Sigmoid colon (tissue), 7 donors: Measurements from ENCODE around the gene KCNIP1. TPM values are rescaled to one million over a fixed set of nuclear protein-coding genes. Genes with fewer than 3 reads are reported as not detected.
"Not testable (repeated sequence)": the region's sequence is repeated elsewhere in the genome, so short reads cannot be mapped to it uniquely, and the experiment has no call there.

Experiments
- DNase-seq: peaks from one replicate; pipeline ENCODE4 v3.0.0-alpha.2; 2019
- H3K27ac ChIP-seq, 4 donors: fragments of 200-600 bp; sonication (generic); one replicate each; pipeline ENCODE4 v1.5.1; 2016 to 2019; ENCODE audit warnings: mild to moderate bottlenecking in 1 of 4
- H3K27me3 ChIP-seq, 3 donors: fragments of 200-600 bp; sonication (generic); one replicate each; pipeline ENCODE4 v1.5.1; 2019; ENCODE audit warnings: mild to moderate bottlenecking in 1 of 3
- H3K36me3 ChIP-seq, 4 donors: fragments of 200-600 bp; sonication (generic); one replicate each; pipeline ENCODE4 v1.5.1; 2016 to 2019
- H3K4me1 ChIP-seq, 4 donors: fragments of 200-600 bp; sonication (generic); one replicate each; pipeline ENCODE4 v1.5.1; 2017 to 2019
- H3K4me3 ChIP-seq, 4 donors: fragments of 200-600 bp; sonication (generic); one replicate each; pipeline ENCODE4 v1.5.1; 2017 to 2019; ENCODE audit warnings: mild to moderate bottlenecking in 2 of 4, moderate library complexity in 1 of 4
- H3K9me3 ChIP-seq, 4 donors: fragments of 200-600 bp in 3 of 4; sonication (generic) in 3 of 4; one replicate each; pipeline versions ENCODE4 v1.5.1 to v1.6.1; 2013 to 2019
- EP300 ChIP-seq, 4 donors: sonication (generic); formaldehyde crosslinking; IDR thresholded peaks; one replicate each; pipeline ENCODE4 v1.6.1; 2017; ENCODE audit warnings: antibody characterized with exemption in 4 of 4
- POLR2A ChIP-seq, 2 donors: fragments of 450-650 bp; IDR thresholded peaks; one replicate each; pipeline ENCODE4 v1.6.1; 2016; ENCODE audit warnings: antibody characterized with exemption in 2 of 2, mild to moderate bottlenecking in 2 of 2, moderate library complexity in 2 of 2
- POLR2AphosphoS5 ChIP-seq, 4 donors: sonication (generic); formaldehyde crosslinking; IDR thresholded peaks; one replicate each; pipeline ENCODE4 v1.6.1; 2017; ENCODE audit warnings: antibody characterized with exemption in 4 of 4
- WGBS, 2 donors: extraction: QIAGEN DNeasy Blood & Tissue Kit; methylation state at CpG; one replicate each; pipeline ENCODE4 v1.1.7; 2013; 5-methylcytosine and 5-hydroxymethylcytosine counted together
- intact Hi-C: fragments of 100-400 bp; cut with DNase I; formaldehyde crosslinking; loops from one replicate; pipeline ENCODE4 v1.15.1; 2023
- polyA plus RNA-seq, 3 donors: library from polyadenylated mRNA; stranded (reverse); fragments of 200-250 nt; gene quantifications; one replicate each; pipeline ENCODE4 v1.2.3, GENCODE V29; 2013
- total RNA-seq, 4 donors: library from RNA; depleted of rRNA; stranded (reverse); fragments of >200 nt; gene quantifications; one replicate each; pipeline ENCODE4 v1.1.0, GENCODE V29; 2016
- TF ChIP-seq, protein P1 (sequence below), 4 experiments: fragments of 450-650 bp in 3 of 4; fragments of 200-600 bp in 1 of 4; IDR thresholded peaks; one replicate each; pipeline ENCODE4 v1.5.1; 2016 to 2019; ENCODE audit warnings: antibody characterized with exemption in 4 of 4, mild to moderate bottlenecking in 3 of 4, moderate library complexity in 2 of 4
- donor health status: healthy with polysubstance abuse.
- donor health status: Bipolar disorder and iron deficiency.
- donor health status: healthy.

KCNIP1 gene
- total and polyA plus RNA-seq, 7 donors: 0.28 to 2.8 (median 1.1) TPM; not detected in 2

GRCh38 chr5:170757669-170758068 lies 253.8 kb downstream of the KCNIP1 start:
- Histone ChIP-seq H3K36me3 (no peaks in the 10 kb centered on the region), H3K27me3 (no peaks in the 10 kb centered on the region), H3K27ac (peak overlapping the region in 3 of 4 donors; percentile 30 to 59 (median 35)), H3K4me3 (no peak overlapping the region), H3K9me3 (no peaks in the 10 kb centered on the region), H3K4me1 (peaks cover 0 to 28% (median 24%) of the 10 kb centered on the region in 4 donors)
- intact Hi-C loops: no loop called here
- DNase-seq: no peak
- TF ChIP-seq POLR2AphosphoS5 (IDR thresholded peaks at IDR 0.05): no peak
- 76 to 79% methylated on average over 2 of the region's 2 CpGs for WGBS, 2 donors

- Histone ChIP-seq H3K27me3 (no peaks in the 10 kb centered on the region), H3K4me3 (no peak overlapping the region), H3K27ac (no peak overlapping the region), H3K9me3 (no peaks in the 10 kb centered on the region), H3K4me1 (peaks cover 0 to 26% (median 24%) of the 10 kb centered on the region in 4 donors), H3K36me3 (no peaks in the 10 kb centered on the region)
- DNase-seq: no peak
- 74 to 82% methylated on average over 3 of the region's 3 CpGs for WGBS, 2 donors
- intact Hi-C loops: no loop called here
- no peak for TF ChIP-seq EP300 (IDR thresholded peaks at IDR 0.05)
- TF ChIP-seq POLR2AphosphoS5 (IDR thresholded peaks at IDR 0.05): no peak
- TF ChIP-seq POLR2A (IDR thresholded peaks at IDR 0.05): no peak
- TF ChIP-seq, protein P1, sequence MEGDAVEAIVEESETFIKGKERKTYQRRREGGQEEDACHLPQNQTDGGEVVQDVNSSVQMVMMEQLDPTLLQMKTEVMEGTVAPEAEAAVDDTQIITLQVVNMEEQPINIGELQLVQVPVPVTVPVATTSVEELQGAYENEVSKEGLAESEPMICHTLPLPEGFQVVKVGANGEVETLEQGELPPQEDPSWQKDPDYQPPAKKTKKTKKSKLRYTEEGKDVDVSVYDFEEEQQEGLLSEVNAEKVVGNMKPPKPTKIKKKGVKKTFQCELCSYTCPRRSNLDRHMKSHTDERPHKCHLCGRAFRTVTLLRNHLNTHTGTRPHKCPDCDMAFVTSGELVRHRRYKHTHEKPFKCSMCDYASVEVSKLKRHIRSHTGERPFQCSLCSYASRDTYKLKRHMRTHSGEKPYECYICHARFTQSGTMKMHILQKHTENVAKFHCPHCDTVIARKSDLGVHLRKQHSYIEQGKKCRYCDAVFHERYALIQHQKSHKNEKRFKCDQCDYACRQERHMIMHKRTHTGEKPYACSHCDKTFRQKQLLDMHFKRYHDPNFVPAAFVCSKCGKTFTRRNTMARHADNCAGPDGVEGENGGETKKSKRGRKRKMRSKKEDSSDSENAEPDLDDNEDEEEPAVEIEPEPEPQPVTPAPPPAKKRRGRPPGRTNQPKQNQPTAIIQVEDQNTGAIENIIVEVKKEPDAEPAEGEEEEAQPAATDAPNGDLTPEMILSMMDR (IDR thresholded peaks at IDR 0.05): no peak
Observed at GRCh38 chr5:170758481-170758880, 254.7 kb downstream of the KCNIP1 start.

DNA sequence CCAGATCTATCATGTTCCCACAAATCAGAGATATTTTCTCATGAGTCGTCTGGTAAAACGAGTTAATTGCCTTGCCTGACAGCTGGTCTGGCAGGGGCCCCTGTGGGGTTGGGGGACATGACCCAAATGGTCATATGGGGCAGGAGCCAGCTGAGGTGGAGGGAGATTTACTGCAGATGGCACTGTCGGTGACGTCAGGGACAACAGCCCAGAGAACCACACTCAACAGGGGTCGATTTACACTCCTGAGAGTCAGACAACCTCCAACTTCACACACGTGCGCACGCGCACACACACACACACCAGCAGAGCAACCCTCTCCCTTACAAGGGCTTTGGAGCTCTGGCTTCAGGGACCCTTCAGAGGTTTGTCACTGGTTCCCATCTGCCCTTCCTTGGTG lies 256.3 kb downstream of the KCNIP1 start:
- Histone ChIP-seq H3K27me3 (no peaks in the 10 kb centered on the region), H3K4me3 (no peak overlapping the region), H3K36me3 (no peaks in the 10 kb centered on the region), H3K4me1 (peaks cover 0 to 26% (median 24%) of the 10 kb centered on the region in 4 donors), H3K27ac (no peak overlapping the region), H3K9me3 (no peaks in the 10 kb centered on the region)
- no peak for TF ChIP-seq EP300 (IDR thresholded peaks at IDR 0.05)
- TF ChIP-seq POLR2A (IDR thresholded peaks at IDR 0.05): no peak
- TF ChIP-seq, protein P1 (IDR thresholded peaks at IDR 0.05): no peak
- TF ChIP-seq POLR2AphosphoS5 (IDR thresholded peaks at IDR 0.05): no peak
- no peak for DNase-seq
- intact Hi-C loops: no loop called here
- WGBS, 2 donors: 79 to 80% methylated on average over 9 of the region's 9 CpGs

DNA sequence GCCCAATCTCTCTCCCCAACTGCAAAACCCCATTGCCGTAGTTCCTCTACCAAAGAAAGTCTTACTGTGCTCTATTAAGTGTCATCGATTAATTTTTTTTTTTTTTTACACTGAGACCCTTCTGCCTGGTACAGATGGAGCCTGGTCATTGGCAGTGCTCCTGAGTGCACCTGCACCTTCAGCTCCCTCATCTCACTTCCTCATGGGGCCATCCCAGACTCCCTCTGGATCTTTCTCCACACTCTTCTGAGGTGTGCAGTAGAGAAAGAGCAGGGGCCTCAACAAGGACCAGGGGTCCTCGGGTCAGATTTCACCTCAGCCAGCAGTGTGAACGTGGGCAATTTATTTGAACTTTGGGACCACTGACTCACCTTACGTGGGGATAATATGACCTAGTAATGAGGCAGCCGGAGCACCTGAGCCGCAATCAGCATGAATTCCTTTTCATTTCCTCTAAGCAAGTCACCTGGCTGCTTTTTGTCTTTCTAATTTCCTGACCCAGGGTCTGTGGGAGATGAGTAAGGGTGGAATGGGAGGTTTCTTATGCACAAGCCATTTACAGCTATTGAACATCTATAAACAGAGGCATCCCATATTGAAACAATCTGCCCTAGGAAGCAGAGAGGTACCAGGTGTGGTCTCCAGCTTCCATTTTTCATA lies 257.4 kb downstream of the KCNIP1 start:
- intact Hi-C loops: no loop called here
- H3K27ac ChIP-seq: no peak overlapping the region
- no peaks in the 10 kb centered on the region for H3K36me3 ChIP-seq
- no peak overlapping the region for H3K4me3 ChIP-seq
- H3K9me3 ChIP-seq: no peaks in the 10 kb centered on the region
- no peaks in the 10 kb centered on the region for H3K27me3 ChIP-seq
- no peak for TF ChIP-seq POLR2A (IDR thresholded peaks at IDR 0.05)
- TF ChIP-seq, protein P1 (IDR thresholded peaks at IDR 0.05): no peak
- no peak for TF ChIP-seq POLR2AphosphoS5 (IDR thresholded peaks at IDR 0.05)
- no peak for TF ChIP-seq EP300 (IDR thresholded peaks at IDR 0.05)
- DNase-seq: no peak
- H3K4me1 ChIP-seq: peaks cover 0 to 23% (median 19%) of the 10 kb centered on the region in 4 donors
- WGBS, 2 donors: 87 to 88% methylated on average over 7 of the region's 7 CpGs

DNA sequence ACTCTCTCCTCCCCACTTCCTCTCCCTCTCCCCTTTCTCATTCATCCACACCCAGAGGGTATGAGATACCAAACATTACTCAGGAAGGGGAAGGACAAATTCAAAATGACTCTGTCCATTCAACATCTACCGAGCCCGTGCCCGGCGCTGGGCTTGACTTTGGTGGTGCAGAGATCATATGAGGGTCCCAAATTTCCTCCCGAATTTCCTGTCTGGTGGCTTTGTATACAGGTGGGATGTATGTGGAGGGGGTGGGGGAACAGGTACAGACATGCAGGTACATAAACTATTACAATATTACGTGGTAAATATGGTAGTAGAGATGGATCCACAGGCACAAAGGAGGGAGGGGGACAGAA lies 257.9 kb downstream of the KCNIP1 start:
- Histone ChIP-seq H3K4me3 (no peak overlapping the region), H3K36me3 (no peaks in the 10 kb centered on the region), H3K27ac (no peak overlapping the region), H3K27me3 (no peaks in the 10 kb centered on the region), H3K9me3 (no peaks in the 10 kb centered on the region), H3K4me1 (peaks cover 0 to 19% (median 14%) of the 10 kb centered on the region in 4 donors)
- 90 to 92% methylated on average over 6 of the region's 6 CpGs for WGBS, 2 donors
- no peak for TF ChIP-seq POLR2A (IDR thresholded peaks at IDR 0.05)
- TF ChIP-seq POLR2AphosphoS5 (IDR thresholded peaks at IDR 0.05): no peak
- TF ChIP-seq EP300 (IDR thresholded peaks at IDR 0.05): no peak
- TF ChIP-seq, protein P1 (IDR thresholded peaks at IDR 0.05): no peak
- DNase-seq: no peak
- intact Hi-C loops: no loop called here

DNA sequence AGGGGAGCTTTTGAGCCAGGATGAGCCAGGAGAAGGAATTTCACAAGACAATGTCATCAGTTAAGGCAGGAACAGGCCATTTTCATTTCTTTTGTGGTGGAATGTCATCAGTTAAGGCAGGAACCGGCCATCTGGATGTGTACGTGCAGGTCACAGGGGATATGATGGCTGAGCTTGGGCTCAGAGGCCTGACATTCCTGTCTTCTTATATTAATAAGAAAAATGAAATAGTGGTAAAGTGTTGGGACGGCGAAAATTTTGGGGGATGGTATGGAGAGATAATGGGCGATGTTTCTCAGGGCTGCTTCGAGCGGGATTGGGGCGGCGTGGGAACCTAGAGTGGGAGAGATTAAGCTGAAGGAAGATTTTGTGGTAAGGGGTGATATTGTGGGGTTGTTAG lies 258.5 kb downstream of the KCNIP1 start:
- H3K4me3 ChIP-seq, H3K27me3 ChIP-seq, DNase-seq, H3K36me3 ChIP-seq, H3K9me3 ChIP-seq, intact Hi-C loops, H3K27ac ChIP-seq: not testable (repeated sequence)
- peaks cover 0 to 13% (median 8%) of the 10 kb centered on the region in 4 donors for H3K4me1 ChIP-seq
- WGBS, 2 donors: 95 to 97% methylated on average over 9 of the region's 9 CpGs

GRCh38 chr5:170765868-170766267 lies 262.0 kb downstream of the KCNIP1 start:
- H3K4me1 ChIP-seq, DNase-seq, H3K36me3 ChIP-seq, H3K27ac ChIP-seq, H3K9me3 ChIP-seq, H3K4me3 ChIP-seq, H3K27me3 ChIP-seq, intact Hi-C loops: not testable (repeated sequence)
- WGBS, 2 donors: 76 to 81% methylated on average over 9 of the region's 9 CpGs
